Activated CD8-positive, alpha-beta memory T cell treated with anti-CD3 and anti-CD28 coated beads for 24 hours (primary cell): ENCODE measurements around the gene RAPGEF5.

ENCODE experiments used
- DNase-seq: peaks from one replicate; pipeline ENCODE4 v3.0.0-alpha.2; 2020

The RAPGEF5 gene

GRCh38 chr7:22214000-22214399 lies 143.0 kb downstream of the RAPGEF5 start:
- DNase-seq, result no peak

- no peak for DNase-seq
Measured at GRCh38 chr7:22213081-22213480, 143.9 kb downstream of the RAPGEF5 start.

- no peak for DNase-seq
Measured at GRCh38 chr7:22210967-22211366, 146.0 kb downstream of the RAPGEF5 start.

GRCh38 chr7:22210355-22210754 lies 146.6 kb downstream of the RAPGEF5 start:
- no peak for DNase-seq

GRCh38 chr7:22208799-22209198 lies 148.2 kb downstream of the RAPGEF5 start:
- no peak for DNase-seq

- DNase-seq, result no peak
Measured at GRCh38 chr7:22207724-22208225, 149.2 kb downstream of the RAPGEF5 start.

GRCh38 chr7:22205631-22206030 lies 151.3 kb downstream of the RAPGEF5 start:
- no peak for DNase-seq

GRCh38 chr7:22204312-22204711 lies 152.6 kb downstream of the RAPGEF5 start:
- DNase-seq, result no peak

- DNase-seq, result no peak
Measured at GRCh38 chr7:22202141-22202540, 154.8 kb downstream of the RAPGEF5 start.

- DNase-seq, result no peak
Measured at GRCh38 chr7:22201186-22201880, 155.6 kb downstream of the RAPGEF5 start.

- no peak for DNase-seq
Measured at GRCh38 chr7:22200777-22201176, 156.2 kb downstream of the RAPGEF5 start.

- no peak for DNase-seq
Measured at GRCh38 chr7:22200238-22200637, 156.7 kb downstream of the RAPGEF5 start.

GRCh38 chr7:22197376-22197775 lies 159.6 kb downstream of the RAPGEF5 start:
- DNase-seq, result no peak

- no peak for DNase-seq
Measured at GRCh38 chr7:22196429-22196828, 160.5 kb downstream of the RAPGEF5 start.

GRCh38 chr7:22195397-22196172 lies 161.4 kb downstream of the RAPGEF5 start:
- no peak for DNase-seq

- DNase-seq, result no peak
Measured at GRCh38 chr7:22194658-22195273, 162.2 kb downstream of the RAPGEF5 start.

GRCh38 chr7:22193450-22193983 lies 163.4 kb downstream of the RAPGEF5 start:
- DNase-seq, result no peak

- DNase-seq, result no peak
Measured at GRCh38 chr7:22192801-22193200, 164.2 kb downstream of the RAPGEF5 start.

- no peak for DNase-seq
Measured at GRCh38 chr7:22190736-22191135, 166.2 kb downstream of the RAPGEF5 start.

- DNase-seq, result no peak
Measured at GRCh38 chr7:22189741-22190140, 167.2 kb downstream of the RAPGEF5 start.

- DNase-seq, result no peak
Measured at GRCh38 chr7:22189230-22189629, 167.7 kb downstream of the RAPGEF5 start.

GRCh38 chr7:22187691-22188348 lies 169.1 kb downstream of the RAPGEF5 start:
- no peak for DNase-seq

- no peak for DNase-seq
Measured at GRCh38 chr7:22185559-22185958, 171.4 kb downstream of the RAPGEF5 start.
